Measurements from ENCODE around the gene TREX2. TPM values are rescaled to one million over a fixed set of nuclear protein-coding genes. Genes with fewer than 3 reads are reported as not detected.

TREX2 gene
- total RNA-seq, 1 donor from 2014 or later, result 9.6 TPM

GRCh38 chrX:153443476-153444332 lies 2.2 kb downstream of the TREX2 start:
- no peak overlapping the region for H3K4me3 ChIP-seq
- H3K4me1 ChIP-seq, result no peaks in the 10 kb centered on the region
- DNase-seq (ENCODE audit: extremely low spot score in 2 of 2), result no peak
- intact Hi-C loops (cut with DNase I), result no loop called here
- H3K27me3 ChIP-seq, result no peaks in the 10 kb centered on the region
- TF ChIP-seq CTCF (IDR thresholded peaks at IDR 0.05) (no peak), POLR2AphosphoS5 (IDR thresholded peaks at IDR 0.05; ENCODE audit: insufficient read depth in 1 of 2, low read depth in 1 of 2) (no peak), POLR2A (IDR thresholded peaks at IDR 0.05) (no peak)
- H3K9me3 ChIP-seq, result no peaks in the 10 kb centered on the region
- no peak overlapping the region for H3K27ac ChIP-seq
- no peaks in the 10 kb centered on the region for H3K36me3 ChIP-seq

- H3K4me3 ChIP-seq, result no peak overlapping the region
- DNase-seq (ENCODE audit: extremely low spot score in 2 of 2), result no peak
- TF ChIP-seq CTCF (IDR thresholded peaks at IDR 0.05) (no peak), POLR2A (IDR thresholded peaks at IDR 0.05) (no peak), POLR2AphosphoS5 (IDR thresholded peaks at IDR 0.05; ENCODE audit: insufficient read depth in 1 of 2, low read depth in 1 of 2) (no peak)
- no peak overlapping the region for H3K27ac ChIP-seq
- intact Hi-C loops (cut with DNase I), result no loop called here
- no peaks in the 10 kb centered on the region for H3K4me1 ChIP-seq
- no peaks in the 10 kb centered on the region for H3K9me3 ChIP-seq
- H3K27me3 ChIP-seq, result no peaks in the 10 kb centered on the region
- no peaks in the 10 kb centered on the region for H3K36me3 ChIP-seq
These were observed 3.4 kb downstream of the TREX2 start for GRCh38 chrX:153442463-153442862.

GRCh38 chrX:153441981-153442380 lies 3.9 kb downstream of the TREX2 start:
- no peaks in the 10 kb centered on the region for H3K27me3 ChIP-seq
- no peaks in the 10 kb centered on the region for H3K4me1 ChIP-seq
- DNase-seq (ENCODE audit: extremely low spot score in 2 of 2), result no peak
- no peaks in the 10 kb centered on the region for H3K9me3 ChIP-seq
- no peaks in the 10 kb centered on the region for H3K36me3 ChIP-seq
- TF ChIP-seq POLR2AphosphoS5 (IDR thresholded peaks at IDR 0.05; ENCODE audit: insufficient read depth in 1 of 2, low read depth in 1 of 2) (no peak), CTCF (IDR thresholded peaks at IDR 0.05) (no peak), POLR2A (IDR thresholded peaks at IDR 0.05) (no peak)
- no peak overlapping the region for H3K27ac ChIP-seq
- intact Hi-C loops (cut with DNase I), result no loop called here
- H3K4me3 ChIP-seq, result no peak overlapping the region

GRCh38 chrX:153441296-153441695 lies 4.6 kb downstream of the TREX2 start:
- Histone ChIP-seq H3K27ac (no peak overlapping the region), H3K9me3 (no peaks in the 10 kb centered on the region), H3K4me1 (no peaks in the 10 kb centered on the region), H3K27me3 (no peaks in the 10 kb centered on the region), H3K36me3 (no peaks in the 10 kb centered on the region), H3K4me3 (no peak overlapping the region)
- TF ChIP-seq POLR2AphosphoS5 (IDR thresholded peaks at IDR 0.05; ENCODE audit: insufficient read depth in 1 of 2, low read depth in 1 of 2) (no peak), CTCF (IDR thresholded peaks at IDR 0.05) (no peak), POLR2A (IDR thresholded peaks at IDR 0.05) (no peak)
- no peak for DNase-seq (ENCODE audit: extremely low spot score in 2 of 2)
- intact Hi-C loops (cut with DNase I), result no loop called here

GRCh38 chrX:153440556-153441135 lies 5.2 kb downstream of the TREX2 start:
- no peaks in the 10 kb centered on the region for H3K36me3 ChIP-seq
- intact Hi-C loops (cut with DNase I), result no loop called here
- no peak overlapping the region for H3K27ac ChIP-seq
- no peak for DNase-seq (ENCODE audit: extremely low spot score in 2 of 2)
- H3K9me3 ChIP-seq, result no peaks in the 10 kb centered on the region
- no peaks in the 10 kb centered on the region for H3K4me1 ChIP-seq
- H3K27me3 ChIP-seq, result no peaks in the 10 kb centered on the region
- no peak for TF ChIP-seq POLR2AphosphoS5 (IDR thresholded peaks at IDR 0.05; ENCODE audit: insufficient read depth in 1 of 2, low read depth in 1 of 2)
- TF ChIP-seq CTCF (IDR thresholded peaks at IDR 0.05), result no peak
- no peak overlapping the region for H3K4me3 ChIP-seq

All from vagina (tissue), 2 donors.